H9 (cell line): ENCODE data around the gene MTO1. TPM values are rescaled to one million over a fixed set of nuclear protein-coding genes. Genes with fewer than 3 reads are reported as not detected.
"Not testable (repeated sequence)": the region's sequence is repeated elsewhere in the genome, so short reads cannot be mapped to it uniquely, and the experiment has no call there.

Source experiments
- DNase-seq: peaks from one replicate; pipeline ENCODE4 v3.0.0-alpha.2; 2017
- H2AFZ ChIP-seq: one replicate; pipeline ENCODE4 v1.6.1; 2013; ENCODE audit warnings: mild to moderate bottlenecking, low read length, control low read depth, moderate library complexity
- H2AK5ac ChIP-seq: 2 replicates; pipeline ENCODE4 v1.6.1; 2013; ENCODE audit warnings: low read length, control low read depth, mixed read lengths; ENCODE audit not compliant: insufficient read length
- H2BK120ac ChIP-seq: one replicate; pipeline ENCODE4 v1.6.1; 2013; ENCODE audit warnings: low read depth, mild to moderate bottlenecking, low read length, control low read depth, inconsistent platforms; ENCODE audit not compliant: poor library complexity, severe bottlenecking
- H2BK12ac ChIP-seq: 2 replicates; pipeline ENCODE4 v1.6.1; 2013; ENCODE audit warnings: low read length, control low read depth, mixed read lengths, low read depth; ENCODE audit not compliant: insufficient read length
- H2BK15ac ChIP-seq: 2 replicates; pipeline ENCODE4 v1.6.1; 2013; ENCODE audit warnings: low read depth, low read length, control low read depth
- H2BK20ac ChIP-seq: one replicate; pipeline ENCODE4 v1.6.1; 2013; ENCODE audit warnings: low read depth, mild to moderate bottlenecking, low read length, control low read depth, inconsistent platforms; ENCODE audit not compliant: poor library complexity, severe bottlenecking
- H2BK5ac ChIP-seq: 2 replicates; pipeline ENCODE4 v1.6.1; 2013; ENCODE audit warnings: low read length, control low read depth, mixed read lengths; ENCODE audit not compliant: insufficient read length
- H3K14ac ChIP-seq: 2 replicates; pipeline ENCODE4 v1.6.1; 2013; ENCODE audit warnings: low read length, control low read depth; ENCODE audit not compliant: insufficient read depth
- H3K18ac ChIP-seq: 2 replicates; pipeline ENCODE4 v1.6.1; 2013; ENCODE audit warnings: low read depth, mild to moderate bottlenecking, mixed read lengths, low read length, control low read depth; ENCODE audit not compliant: insufficient read length
- H3K23ac ChIP-seq: 2 replicates; pipeline ENCODE4 v1.6.1; 2013; ENCODE audit warnings: low read length, control low read depth, mixed read lengths, low read depth; ENCODE audit not compliant: insufficient read length
- H3K23me2 ChIP-seq: 2 replicates; pipeline ENCODE4 v1.6.1; 2013; ENCODE audit warnings: low read depth, mild to moderate bottlenecking, mixed read lengths, low read length, control low read depth; ENCODE audit not compliant: insufficient read length, poor library complexity, severe bottlenecking
- H3K27ac ChIP-seq: 2 replicates; pipeline ENCODE4 v1.5.1; 2013; ENCODE audit warnings: low read length, control low read depth, mixed read lengths, low read depth; ENCODE audit not compliant: insufficient read length
- H3K27me3 ChIP-seq: 2 replicates; pipeline ENCODE4 v1.6.1; 2013; ENCODE audit warnings: low read length, control low read depth, inconsistent platforms; ENCODE audit not compliant: insufficient read depth
- H3K4ac ChIP-seq: 2 replicates; pipeline ENCODE4 v1.6.1; 2013; ENCODE audit warnings: low read depth, mild to moderate bottlenecking, control low read depth, inconsistent platforms, low read length, moderate library complexity
- H3K4me1 ChIP-seq: 2 replicates; pipeline ENCODE4 v1.6.1; 2013; ENCODE audit warnings: low read length, control low read depth, inconsistent platforms; ENCODE audit not compliant: insufficient read depth
- H3K4me2 ChIP-seq: 2 replicates; pipeline ENCODE4 v1.6.1; 2013; ENCODE audit warnings: low read length, control low read depth, mixed read lengths; ENCODE audit not compliant: insufficient read length, insufficient read depth
- H3K56ac ChIP-seq: 2 replicates; pipeline ENCODE4 v1.6.1; 2013; ENCODE audit warnings: low read depth, mild to moderate bottlenecking, mixed read lengths, low read length, control low read depth; ENCODE audit not compliant: insufficient read length
- H3K79me1 ChIP-seq: 2 replicates; pipeline ENCODE4 v1.6.1; 2013; ENCODE audit warnings: low read depth, mild to moderate bottlenecking, moderate library complexity, low read length, control low read depth, inconsistent platforms; ENCODE audit not compliant: insufficient read depth, poor library complexity, severe bottlenecking
- H3K79me2 ChIP-seq: 2 replicates; pipeline ENCODE4 v1.6.1; 2013; ENCODE audit warnings: low read length, control low read depth, inconsistent platforms; ENCODE audit not compliant: insufficient read depth
- H3K9ac ChIP-seq: 2 replicates; pipeline ENCODE4 v1.6.1; 2013; ENCODE audit warnings: low read length, control low read depth, mixed read lengths; ENCODE audit not compliant: insufficient read length; ENCODE audit errors: extremely low read depth
- H3K9me3 ChIP-seq: one replicate; pipeline ENCODE4 v1.6.1; 2013; ENCODE audit warnings: low read depth, low read length, inconsistent platforms; ENCODE audit not compliant: control insufficient read depth
- H3T11ph ChIP-seq: one replicate; pipeline ENCODE4 v1.6.1; 2013; ENCODE audit warnings: mild to moderate bottlenecking, low read length, control low read depth, inconsistent platforms
- H4K20me1 ChIP-seq: one replicate; pipeline ENCODE4 v1.6.1; 2013; ENCODE audit not compliant: control insufficient read depth, insufficient read length, insufficient read depth
- H4K5ac ChIP-seq: 2 replicates; pipeline ENCODE4 v1.6.1; 2013; ENCODE audit warnings: low read depth, mild to moderate bottlenecking, mixed read lengths, low read length, control low read depth; ENCODE audit not compliant: insufficient read length
- H4K8ac ChIP-seq: replicated peaks from 2 replicates; pipeline ENCODE4 v1.6.1; 2013; ENCODE audit warnings: low read length, control low read depth, mixed read lengths, low read depth; ENCODE audit not compliant: insufficient read length
- H4K91ac ChIP-seq: 2 replicates; pipeline ENCODE4 v1.6.1; 2013; ENCODE audit warnings: low read depth, mild to moderate bottlenecking, moderate library complexity, mixed read lengths, low read length, control low read depth; ENCODE audit not compliant: insufficient read length
- H3K27ac Mint-ChIP-seq, 3 experiments: 2 replicates in 2 of 3; 3 replicates in 1 of 3; pipeline ENCODE4 v1.8.0; 2020 to 2021; ENCODE audit warnings: mixed read lengths in 3 of 3, mild to moderate bottlenecking in 1 of 3, moderate library complexity in 1 of 3
- H3K27me3 Mint-ChIP-seq: 2 replicates; pipeline ENCODE4 v1.8.0; 2021; ENCODE audit warnings: low read depth, mild to moderate bottlenecking, moderate library complexity, mixed read lengths
- H3K36me3 Mint-ChIP-seq, 3 experiments: 2 replicates in 2 of 3; 3 replicates in 1 of 3; pipeline ENCODE4 v1.8.0; 2020 to 2021; ENCODE audit warnings: low read depth in 3 of 3, mixed read lengths in 3 of 3; ENCODE audit not compliant: insufficient read depth in 1 of 3
- H3K4me1 Mint-ChIP-seq, 2 experiments: 2 replicates each; pipeline ENCODE4 v1.8.0; 2020; ENCODE audit warnings: mixed read lengths in 2 of 2
- H3K4me3 Mint-ChIP-seq, 2 experiments: 2 replicates in 1 of 2; 3 replicates in 1 of 2; pipeline ENCODE4 v1.8.0; 2020 to 2021; ENCODE audit warnings: mild to moderate bottlenecking in 2 of 2, mixed read lengths in 2 of 2, moderate library complexity in 1 of 2
- H3K9me3 Mint-ChIP-seq, 2 experiments: 2 replicates in 1 of 2; 3 replicates in 1 of 2; pipeline ENCODE4 v1.8.0; 2020; ENCODE audit warnings: mild to moderate bottlenecking in 2 of 2, mixed read lengths in 2 of 2, moderate library complexity in 1 of 2
- CTCF ChIP-seq: fragments of 200-600 bp; sonication (generic); conservative IDR thresholded peaks from 3 replicates; pipeline ENCODE4 v1.8.0; 2021; ENCODE audit warnings: antibody characterized with exemption, mild to moderate bottlenecking
- WGBS: extraction: QIAGEN DNeasy Blood & Tissue Kit; methylation state at CpG from one replicate; pipeline ENCODE4 v1.1.7; 2013; ENCODE audit warnings: missing lambda C conversion rate, low lambda C conversion rate, mixed read lengths; ENCODE audit not compliant: insufficient read length; ENCODE audit errors: extremely low coverage; 5-methylcytosine and 5-hydroxymethylcytosine counted together
- total RNA-seq: library from RNA; stranded (reverse); gene quantifications from 2 replicates; pipeline ENCODE4 v1.2.1, GENCODE V29; 2021

Gene MTO1
- total RNA-seq, 1 experiment from 2014 or later: 27.8 TPM

DNA sequence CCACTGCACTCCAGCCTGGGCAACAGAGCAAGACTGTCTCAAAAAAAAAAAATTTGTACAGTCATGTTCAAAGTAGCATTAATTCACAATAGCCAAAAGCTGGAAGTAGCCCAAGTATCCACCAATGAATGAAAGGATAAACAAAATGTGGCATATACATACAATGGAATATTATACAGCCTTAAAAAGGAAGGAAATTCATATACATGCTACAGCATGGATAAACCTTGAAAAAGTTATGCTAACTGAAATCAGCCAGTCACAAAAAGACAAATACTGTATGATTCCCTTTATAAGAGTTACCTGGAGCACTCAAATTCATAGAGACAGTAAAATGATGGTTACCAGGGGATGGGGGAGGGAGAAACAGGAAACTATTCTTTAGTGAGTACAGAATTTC lies 43.6 kb downstream of the MTO1 start:
- Histone ChIP-seq H3K18ac (no peak overlapping the region), H3K9ac (no peak overlapping the region), H2BK120ac (no peak overlapping the region), H2AK5ac (no peak overlapping the region), H2BK20ac (no peak overlapping the region), H3K9me3 (no peaks in the 10 kb centered on the region), H3T11ph (no peak overlapping the region), H4K91ac (no peak overlapping the region), H4K5ac (no peak overlapping the region), H2AFZ (no peak overlapping the region), H3K79me2 (no peaks in the 10 kb centered on the region), H2BK12ac (no peak overlapping the region), H3K23me2 (no peaks in the 10 kb centered on the region), H3K14ac (no peak overlapping the region), H4K8ac (no peak overlapping the region), H3K4me2 (no peak overlapping the region), H3K79me1 (no peaks in the 10 kb centered on the region), H3K27me3 (no peaks in the 10 kb centered on the region), H3K56ac (no peak overlapping the region), H3K4me1 (no peaks in the 10 kb centered on the region), H2BK5ac (no peak overlapping the region), H3K27ac (no peak overlapping the region), H3K4ac (no peak overlapping the region), H2BK15ac (no peak overlapping the region), H4K20me1 (no peaks in the 10 kb centered on the region), H3K23ac (no peak overlapping the region)
- H3K27ac Mint-ChIP-seq: no peak overlapping the region
- H3K4me1 Mint-ChIP-seq: no peaks in the 10 kb centered on the region
- H3K9me3 Mint-ChIP-seq: no peaks in the 10 kb centered on the region
- no peak for DNase-seq
- peaks cover 3 to 30% (median 14%) of the 10 kb centered on the region in 3 experiments; a peak in 5 of 7 replicates for H3K36me3 Mint-ChIP-seq
- TF ChIP-seq CTCF: no peak
- no peaks in the 10 kb centered on the region for H3K27me3 Mint-ChIP-seq
- H3K4me3 Mint-ChIP-seq: no peak overlapping the region

DNA sequence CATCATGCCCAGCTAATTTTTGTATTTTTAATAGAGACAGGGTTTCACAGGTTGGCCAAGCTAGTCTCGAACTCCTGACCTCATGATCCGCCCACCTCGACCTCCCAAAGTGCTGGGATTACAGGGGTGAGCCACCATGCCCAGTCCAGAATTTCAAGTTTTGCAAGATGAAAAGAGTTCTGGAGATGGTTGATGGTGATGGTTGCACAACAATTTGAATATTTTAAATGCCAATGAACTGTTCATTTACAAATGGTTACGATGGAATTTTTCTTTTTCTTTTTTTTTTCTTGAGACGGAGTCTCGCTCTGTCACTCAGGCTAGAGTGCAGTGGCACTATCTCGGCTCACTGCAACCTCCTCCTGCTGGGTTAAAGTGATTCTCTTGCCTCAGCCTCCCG lies 44.2 kb downstream of the MTO1 start:
- not testable (repeated sequence) for H4K91ac ChIP-seq, H2BK15ac ChIP-seq, H3K79me2 ChIP-seq, H2BK20ac ChIP-seq, H4K20me1 ChIP-seq, H3K9me3 ChIP-seq, H3K27ac ChIP-seq, H2BK12ac ChIP-seq, H3K14ac ChIP-seq, H3T11ph ChIP-seq, H2BK120ac ChIP-seq, H3K9ac ChIP-seq, H2BK5ac ChIP-seq, H3K4me1 ChIP-seq, H3K4ac ChIP-seq, H3K4me1 Mint-ChIP-seq, H2AFZ ChIP-seq, DNase-seq, H3K79me1 ChIP-seq, H3K18ac ChIP-seq, H3K27ac Mint-ChIP-seq, H2AK5ac ChIP-seq, H3K4me3 Mint-ChIP-seq, H3K23ac ChIP-seq, H3K23me2 ChIP-seq, H3K9me3 Mint-ChIP-seq, H3K27me3 ChIP-seq, H4K5ac ChIP-seq, H3K4me2 ChIP-seq, H4K8ac ChIP-seq, H3K56ac ChIP-seq, H3K27me3 Mint-ChIP-seq
- H3K36me3 Mint-ChIP-seq: peaks cover 1 to 27% (median 9%) of the 10 kb centered on the region in 3 experiments; a peak in 3 of 7 replicates
- WGBS: no CpG with 5 or more reads among the region's 8 CpGs
